ENCODE measurements around the gene ZFTA.
"Not testable (repeated sequence)": the region's sequence is repeated elsewhere in the genome, so short reads cannot be mapped to it uniquely, and the experiment has no call there.

Gene ZFTA

DNA sequence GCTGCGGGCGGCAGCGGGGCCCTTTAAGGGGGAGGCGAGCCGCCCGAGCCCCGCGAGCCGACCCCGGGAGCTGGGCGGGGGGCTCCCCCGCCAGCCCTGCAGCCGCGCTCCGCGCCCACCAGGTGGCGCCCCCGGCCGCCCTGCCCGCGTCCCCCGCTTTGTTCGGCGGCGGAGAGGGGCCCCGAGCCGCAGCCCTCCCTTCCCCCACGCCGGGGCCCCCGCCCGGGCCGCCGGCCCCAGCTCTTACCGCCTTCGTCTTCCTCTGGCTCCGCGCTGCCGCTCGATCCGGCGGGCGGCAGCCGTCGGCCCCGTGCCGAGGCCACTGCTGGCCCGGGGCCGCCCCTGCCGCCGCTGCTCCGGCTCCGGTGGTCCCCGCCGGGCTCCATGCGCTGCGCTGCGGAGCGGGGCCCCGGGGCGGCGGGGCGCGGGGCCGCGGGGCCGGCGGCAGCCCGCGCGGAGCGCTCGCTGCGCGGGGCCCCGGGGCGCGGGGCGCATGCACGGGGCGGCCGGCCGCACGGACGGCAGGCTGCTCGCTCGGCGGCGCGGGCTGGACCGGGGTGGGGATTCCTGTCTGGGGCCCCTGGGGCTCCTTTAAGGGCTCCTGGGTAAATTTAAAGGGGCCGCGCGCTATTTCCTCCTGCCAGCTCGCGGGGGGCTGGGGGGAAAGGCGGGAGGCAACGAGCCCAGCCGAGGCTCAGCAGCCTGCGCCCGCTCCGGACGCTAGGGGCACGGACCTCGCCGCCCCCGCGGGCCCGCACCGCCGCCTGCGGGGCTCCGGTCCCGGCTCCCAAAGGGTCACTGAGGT lies at the start of gene ZFTA:
Gene ZFTA, minus strand, starts transcription at position 539 of the 805 bp plus-strand sequence. Its CDS starts 153 bp downstream, at position 386.
- H3K4me1 Mint-ChIP-seq, result peaks cover 8% of the 10 kb centered on the region
- H3K27me3 Mint-ChIP-seq, result peaks cover 3% of the 10 kb centered on the region
- peak within 1 kb of the TSS; percentile 96 for H3K27ac Mint-ChIP-seq
- H3K9me3 Mint-ChIP-seq, result no peaks in the 10 kb centered on the region
- peak within 1 kb of the TSS; percentile 96 for H3K4me3 Mint-ChIP-seq
- H3K36me3 Mint-ChIP-seq, result no peaks in the 10 kb centered on the region

DNA sequence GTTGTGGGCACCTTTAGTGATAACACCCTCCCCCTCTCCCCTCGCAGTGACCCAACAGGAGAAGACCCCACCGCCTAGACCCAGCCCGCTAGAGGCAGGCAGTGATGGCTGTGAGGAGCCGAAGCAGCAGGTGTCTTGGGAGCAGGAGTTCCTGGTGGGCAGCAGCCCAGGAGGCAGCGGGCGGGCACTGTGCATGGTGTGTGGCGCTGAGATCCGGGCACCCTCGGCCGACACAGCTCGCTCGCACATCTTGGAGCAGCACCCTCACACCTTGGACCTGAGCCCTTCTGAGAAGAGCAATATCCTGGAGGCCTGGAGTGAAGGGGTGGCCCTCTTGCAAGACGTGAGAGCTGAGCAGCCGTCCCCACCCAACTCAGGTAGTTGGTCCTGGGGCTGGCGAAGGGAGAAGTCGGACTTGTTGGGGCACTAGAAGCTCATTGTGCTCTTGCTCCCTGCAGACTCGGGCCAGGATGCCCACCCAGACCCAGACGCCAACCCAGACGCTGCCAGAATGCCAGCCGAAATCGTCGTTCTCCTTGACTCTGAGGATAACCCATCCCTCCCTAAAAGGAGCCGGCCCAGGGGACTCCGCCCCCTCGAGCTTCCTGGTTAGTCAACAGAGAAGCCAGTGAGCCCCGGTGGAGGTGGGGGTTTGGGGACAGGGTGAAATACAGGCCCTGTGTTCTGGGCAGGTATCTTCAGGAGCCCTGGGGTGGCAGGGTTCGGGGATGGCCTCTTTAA lies 49.4 kb upstream of the ZFTA start:
- peaks cover 14% of the 10 kb centered on the region for H3K4me1 Mint-ChIP-seq
- no peaks in the 10 kb centered on the region for H3K9me3 Mint-ChIP-seq
- no peak overlapping the region for H3K4me3 Mint-ChIP-seq
- H3K27ac Mint-ChIP-seq, result no peak overlapping the region
- H3K36me3 Mint-ChIP-seq, result peaks cover 12% of the 10 kb centered on the region
- H3K27me3 Mint-ChIP-seq, result no peaks in the 10 kb centered on the region

DNA sequence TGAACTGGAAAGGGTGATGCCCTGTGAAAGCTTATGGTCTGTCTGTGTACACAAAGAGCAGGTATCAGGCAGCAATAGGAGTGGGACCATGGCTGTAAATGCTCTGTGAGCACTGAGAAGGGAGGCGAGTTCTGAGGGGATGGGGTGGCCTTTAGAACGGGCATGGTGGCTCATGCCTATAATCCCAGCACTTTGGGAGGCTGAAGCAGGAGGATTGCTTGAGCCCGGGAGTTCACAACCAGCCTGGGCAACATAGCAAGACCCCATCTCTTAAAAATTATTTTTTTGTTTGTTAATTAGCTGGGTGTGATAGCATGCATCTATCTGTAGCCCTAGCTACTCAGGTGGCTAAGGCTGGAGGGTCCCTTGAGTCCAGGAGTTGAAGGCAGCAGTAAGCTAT lies 48.2 kb upstream of the ZFTA start:
- no peak overlapping the region for H3K4me3 Mint-ChIP-seq
- H3K36me3 Mint-ChIP-seq, result peaks cover 8% of the 10 kb centered on the region
- no peaks in the 10 kb centered on the region for H3K9me3 Mint-ChIP-seq
- no peak overlapping the region for H3K27ac Mint-ChIP-seq
- H3K4me1 Mint-ChIP-seq, result peaks cover 21% of the 10 kb centered on the region
- no peaks in the 10 kb centered on the region for H3K27me3 Mint-ChIP-seq

DNA sequence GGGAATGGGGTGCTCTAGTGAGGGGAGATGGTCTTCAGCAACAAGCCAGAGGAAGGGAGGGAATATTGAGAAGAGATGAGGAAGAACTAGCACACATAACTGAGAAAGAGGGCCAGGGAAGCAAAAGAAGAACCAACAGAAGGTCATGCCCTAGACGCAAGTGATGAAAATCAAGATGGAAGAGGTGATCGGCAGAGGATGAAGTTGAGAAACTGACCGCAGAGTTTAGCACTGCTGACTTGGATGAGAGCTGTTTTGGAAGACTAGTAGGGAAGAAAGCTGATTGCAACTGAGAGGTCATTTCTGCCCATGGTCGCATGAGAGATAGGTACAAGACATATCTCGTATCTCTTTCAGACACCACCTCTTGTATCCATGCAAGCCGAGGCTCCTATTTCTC lies 47.6 kb upstream of the ZFTA start:
- H3K4me1 Mint-ChIP-seq, result peaks cover 21% of the 10 kb centered on the region
- H3K4me3 Mint-ChIP-seq, result no peak overlapping the region
- H3K27me3 Mint-ChIP-seq, result no peaks in the 10 kb centered on the region
- H3K36me3 Mint-ChIP-seq, result peaks cover 8% of the 10 kb centered on the region
- no peak overlapping the region for H3K27ac Mint-ChIP-seq
- no peaks in the 10 kb centered on the region for H3K9me3 Mint-ChIP-seq

DNA sequence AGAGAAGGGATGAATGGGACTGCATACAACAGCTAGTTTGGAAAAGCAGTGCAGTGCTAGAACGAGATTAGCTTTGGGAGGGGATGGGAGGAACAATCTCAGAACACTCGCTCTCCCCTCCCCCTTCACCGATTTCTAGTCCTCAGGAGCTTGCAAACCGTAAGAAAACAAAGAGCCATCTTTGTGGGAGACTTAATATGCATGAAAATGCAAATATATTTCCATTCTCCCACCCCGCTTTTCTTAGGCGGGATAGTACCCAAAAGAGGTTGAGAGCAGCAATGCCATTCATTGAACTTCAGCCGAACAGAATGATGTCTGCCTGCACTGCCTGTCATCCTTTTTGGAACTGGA lies 45.8 kb upstream of the ZFTA start:
- H3K36me3 Mint-ChIP-seq, result peaks cover 2% of the 10 kb centered on the region
- H3K27me3 Mint-ChIP-seq, result no peaks in the 10 kb centered on the region
- H3K27ac Mint-ChIP-seq, result no peak overlapping the region
- peaks cover 21% of the 10 kb centered on the region for H3K4me1 Mint-ChIP-seq
- H3K4me3 Mint-ChIP-seq, result peak overlapping the region; percentile 78
- no peaks in the 10 kb centered on the region for H3K9me3 Mint-ChIP-seq

DNA sequence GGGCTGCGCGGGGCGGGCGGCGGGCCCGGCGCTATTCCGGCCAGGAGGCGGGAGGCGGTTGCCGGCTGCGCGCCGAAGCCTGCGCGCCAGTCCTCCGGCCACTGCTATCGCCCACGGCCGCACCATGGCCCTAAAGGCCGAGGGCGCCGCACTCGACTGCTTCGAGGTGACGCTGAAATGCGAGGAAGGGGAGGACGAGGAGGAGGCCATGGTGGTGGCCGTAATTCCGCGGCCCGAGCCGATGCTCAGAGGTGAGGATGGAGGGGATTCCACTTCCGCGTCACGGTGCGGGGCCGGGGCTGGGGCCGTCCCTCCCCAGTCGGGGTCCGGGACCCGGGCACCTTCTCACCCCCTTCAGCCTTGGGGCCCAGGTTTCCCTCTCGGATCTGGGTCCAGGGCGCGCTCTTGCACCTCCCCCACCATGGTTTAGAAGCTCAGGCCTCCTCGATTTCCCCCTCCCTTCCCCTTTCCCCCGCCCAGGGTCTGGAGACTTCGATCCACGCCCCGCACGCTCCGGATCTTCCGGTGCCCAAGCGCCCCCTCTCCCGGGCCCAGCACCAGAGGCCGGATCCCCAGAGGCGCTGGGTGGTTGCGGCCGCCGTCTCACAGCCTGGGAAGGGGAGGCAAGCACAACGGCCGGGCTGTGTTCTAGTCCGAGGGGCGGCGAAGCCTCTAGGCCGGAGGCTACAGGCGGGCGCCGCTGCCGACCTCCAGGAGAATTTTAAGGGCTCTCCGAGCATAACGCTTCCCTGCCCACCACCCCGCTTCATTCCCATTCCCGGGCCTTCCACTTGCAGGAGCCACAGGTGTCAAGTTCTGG lies 45.2 kb upstream of the ZFTA start:
- Mint-ChIP-seq H3K4me3 (peak overlapping the region; percentile 78), H3K4me1 (peaks cover 21% of the 10 kb centered on the region), H3K27ac (no peak overlapping the region), H3K36me3 (peaks cover 2% of the 10 kb centered on the region), H3K9me3 (no peaks in the 10 kb centered on the region), H3K27me3 (no peaks in the 10 kb centered on the region)

DNA sequence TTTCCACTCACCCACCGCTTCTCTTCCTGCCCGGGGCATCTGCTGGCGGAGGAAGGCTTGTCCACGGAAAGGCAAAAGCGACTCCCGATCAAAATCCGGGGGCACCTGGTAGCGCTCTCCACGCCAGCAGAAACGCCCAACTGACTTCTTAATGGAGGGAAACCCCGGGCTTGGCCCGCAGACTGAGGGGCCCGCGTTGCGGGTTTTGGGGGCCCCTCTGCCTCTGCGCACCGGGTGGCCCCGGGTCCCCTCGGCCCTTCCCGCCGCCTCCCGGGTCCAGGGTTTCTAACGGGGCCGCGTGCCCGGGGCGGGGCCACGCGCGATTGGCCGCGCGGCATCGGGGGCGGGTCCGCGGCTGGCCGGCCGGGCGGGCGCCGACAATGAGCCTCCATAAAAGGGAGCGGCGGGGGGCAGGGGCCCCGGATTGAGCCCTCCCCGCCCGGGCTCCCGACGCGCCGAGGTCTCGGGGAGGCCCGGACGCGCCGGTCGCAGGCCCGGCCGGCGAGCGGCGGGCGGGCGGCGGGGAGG lies 44.5 kb upstream of the ZFTA start, which contains the start of gene SPINDOC:
Gene SPINDOC, plus strand, starts transcription at position 422 of the 528 bp plus-strand sequence. CDS start 231 bp downstream, outside the sequence.
- H3K27me3 Mint-ChIP-seq, result no peaks in the 10 kb centered on the region
- peaks cover 21% of the 10 kb centered on the region for H3K4me1 Mint-ChIP-seq
- peak within 1 kb of the TSS; percentile 79 for H3K4me3 Mint-ChIP-seq
- H3K27ac Mint-ChIP-seq, result peak within 1 kb of the TSS; percentile 68
- H3K36me3 Mint-ChIP-seq, result peaks cover 2% of the 10 kb centered on the region
- no peaks in the 10 kb centered on the region for H3K9me3 Mint-ChIP-seq

DNA sequence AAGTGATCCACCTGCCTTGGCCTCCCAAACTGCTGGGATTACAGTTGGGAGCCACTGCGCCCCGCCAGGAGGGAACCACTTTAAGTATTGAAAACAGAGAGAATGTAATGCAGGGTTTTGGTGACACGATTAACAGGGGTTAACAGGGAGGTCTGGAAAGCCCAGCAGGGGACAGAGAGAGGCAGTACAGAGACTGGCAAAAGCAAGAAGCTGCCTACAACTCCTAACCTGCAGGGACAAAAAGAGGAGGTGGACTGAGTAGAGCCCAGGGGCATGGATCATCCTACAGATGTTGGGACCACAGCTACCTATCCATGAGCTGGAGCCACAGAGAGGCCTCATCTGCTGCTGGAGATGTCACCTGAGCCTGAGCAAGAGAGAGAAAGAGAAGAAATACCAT lies 42.9 kb upstream of the ZFTA start:
- H3K9me3 Mint-ChIP-seq, result no peaks in the 10 kb centered on the region
- peak overlapping the region; percentile 39 for H3K4me3 Mint-ChIP-seq
- H3K36me3 Mint-ChIP-seq, result no peaks in the 10 kb centered on the region
- peak overlapping the region; percentile 72 for H3K27ac Mint-ChIP-seq
- H3K4me1 Mint-ChIP-seq, result peaks cover 21% of the 10 kb centered on the region
- no peaks in the 10 kb centered on the region for H3K27me3 Mint-ChIP-seq

DNA sequence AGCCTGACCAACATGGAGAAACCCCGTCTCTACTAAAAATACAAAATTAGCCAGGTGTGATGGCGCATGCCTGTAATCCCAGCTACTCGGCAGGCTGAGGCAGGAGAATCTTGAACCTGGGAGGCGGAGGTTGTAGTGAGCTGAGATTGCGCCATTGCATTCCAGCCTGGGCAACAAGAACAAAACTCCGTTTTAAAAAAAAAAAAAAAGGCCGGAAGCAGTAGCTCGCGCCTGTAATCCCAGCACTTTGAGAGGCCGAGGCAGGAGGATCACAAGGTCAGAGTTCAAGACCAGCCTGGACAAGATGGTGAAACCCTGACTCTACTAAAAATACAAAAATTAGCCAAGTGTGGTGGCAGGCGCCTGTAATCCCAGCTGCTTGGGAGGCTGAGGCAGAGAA lies 41.8 kb upstream of the ZFTA start:
- H3K27ac Mint-ChIP-seq, H3K36me3 Mint-ChIP-seq, H3K4me3 Mint-ChIP-seq, H3K27me3 Mint-ChIP-seq, H3K9me3 Mint-ChIP-seq: not testable (repeated sequence)
- H3K4me1 Mint-ChIP-seq, result peaks cover 20% of the 10 kb centered on the region

DNA sequence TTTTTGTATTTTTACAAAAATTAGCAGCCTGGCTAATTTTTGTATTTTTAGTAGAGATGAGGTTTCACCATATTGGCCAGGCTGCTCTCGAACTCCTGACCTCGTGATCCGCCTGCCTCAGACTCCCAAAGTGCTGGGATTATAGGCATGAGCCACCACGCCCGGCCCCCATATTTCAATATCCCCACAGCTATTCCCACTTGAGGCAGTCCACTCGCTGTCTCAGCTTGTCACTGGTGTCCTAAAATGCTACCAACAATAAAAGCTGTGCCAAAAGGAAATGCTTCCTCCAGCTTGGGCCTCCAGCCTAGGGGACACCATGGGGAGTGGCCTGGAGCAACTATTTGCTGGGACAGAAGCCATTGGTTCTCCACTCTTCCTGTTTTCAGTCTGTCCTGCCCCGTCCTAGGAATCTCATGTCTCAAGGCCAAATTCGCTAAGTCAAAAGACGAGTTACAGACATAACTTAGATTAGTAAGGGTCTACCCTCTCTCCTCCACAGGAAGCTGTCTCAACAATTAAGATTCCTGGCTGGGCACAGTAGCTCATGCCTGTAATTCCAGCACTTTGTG lies 37.4 kb upstream of the ZFTA start:
- Mint-ChIP-seq H3K27me3 (no peaks in the 10 kb centered on the region), H3K9me3 (no peaks in the 10 kb centered on the region), H3K27ac (no peak overlapping the region), H3K36me3 (no peaks in the 10 kb centered on the region), H3K4me1 (no peaks in the 10 kb centered on the region), H3K4me3 (no peak overlapping the region)

- Mint-ChIP-seq H3K27ac (no peak overlapping the region), H3K9me3 (no peaks in the 10 kb centered on the region), H3K36me3 (no peaks in the 10 kb centered on the region), H3K4me1 (no peaks in the 10 kb centered on the region), H3K4me3 (no peak overlapping the region), H3K27me3 (peaks cover 1% of the 10 kb centered on the region)
These were observed 35.7 kb upstream of the ZFTA start for GRCh38 chr11:63804259-63804658.

DNA sequence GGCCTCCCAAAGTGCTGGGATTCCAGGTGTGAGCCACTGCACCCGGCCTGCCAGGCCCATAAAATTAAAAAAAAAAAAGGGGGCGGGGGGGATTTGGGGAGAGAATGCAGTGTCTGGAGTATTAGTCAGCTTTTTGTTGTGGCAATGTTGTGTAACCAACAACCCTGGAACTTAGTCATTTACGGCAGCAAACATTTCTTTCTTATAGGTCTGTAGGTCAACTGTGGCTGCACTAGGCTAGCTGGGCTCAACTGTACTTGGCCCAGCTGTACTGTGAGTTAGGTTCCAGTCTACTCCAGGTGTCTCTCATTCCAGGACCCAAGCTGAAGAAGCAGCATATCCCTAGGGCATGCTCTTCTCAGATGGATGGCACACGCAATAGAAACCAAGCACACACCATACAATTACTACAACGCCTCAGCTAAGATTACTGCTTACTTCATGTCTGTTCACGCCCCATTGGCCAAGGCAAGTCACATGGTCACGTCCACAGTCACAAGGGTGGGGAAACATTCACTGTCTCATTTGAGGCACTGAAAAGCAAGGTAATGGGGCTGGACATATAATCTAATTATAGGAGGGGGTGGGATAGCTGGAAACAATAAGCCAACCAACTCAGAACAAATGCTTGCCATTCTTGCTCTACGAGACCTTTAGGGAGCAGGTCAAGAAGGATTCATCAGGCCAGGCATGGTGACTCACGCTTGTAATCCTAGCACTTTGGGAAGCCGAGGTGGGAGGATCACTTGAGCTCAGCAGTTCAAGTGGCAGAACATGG lies 34.3 kb upstream of the ZFTA start:
- H3K27ac Mint-ChIP-seq, result no peak overlapping the region
- H3K27me3 Mint-ChIP-seq, result peaks cover 4% of the 10 kb centered on the region
- no peaks in the 10 kb centered on the region for H3K9me3 Mint-ChIP-seq
- H3K4me1 Mint-ChIP-seq, result no peaks in the 10 kb centered on the region
- no peaks in the 10 kb centered on the region for H3K36me3 Mint-ChIP-seq
- H3K4me3 Mint-ChIP-seq, result no peak overlapping the region

- Mint-ChIP-seq H3K4me1 (no peaks in the 10 kb centered on the region), H3K27ac (no peak overlapping the region), H3K27me3 (peaks cover 4% of the 10 kb centered on the region), H3K9me3 (no peaks in the 10 kb centered on the region), H3K4me3 (no peak overlapping the region), H3K36me3 (no peaks in the 10 kb centered on the region)
These were observed 32.3 kb upstream of the ZFTA start for GRCh38 chr11:63800921-63801320.

- Mint-ChIP-seq H3K4me1 (no peaks in the 10 kb centered on the region), H3K9me3 (peaks cover 6% of the 10 kb centered on the region), H3K36me3 (peaks cover 3% of the 10 kb centered on the region), H3K4me3 (no peak overlapping the region), H3K27ac (no peak overlapping the region), H3K27me3 (peaks cover 3% of the 10 kb centered on the region)
These were observed 26.5 kb upstream of the ZFTA start for GRCh38 chr11:63795066-63795465.

All from activated naive CD4-positive, alpha-beta T cell treated with anti-CD3 and anti-CD28 coated beads, Interleukin-2, amount 50 U/mL, for 24 hours (primary cell).